H1 (cell line): ENCODE results near the gene GPR143. TPM values are rescaled to one million over a fixed set of nuclear protein-coding genes. Genes with fewer than 3 reads are reported as not detected.

Experiments
- CTCF ChIA-PET: fragments of 300-600 bp; sonication (Branson Sonifier 250); formaldehyde crosslinking; loops from one replicate; lab custom pipeline; 2021; ENCODE audit not compliant: partially characterized antibody; lab: Charles Lee
- POLR2A ChIA-PET: fragments of 300-600 bp; sonication (Branson Sonifier 250); formaldehyde crosslinking; loops from one replicate; lab custom pipeline; 2021; ENCODE audit warnings: inconsistent platforms; ENCODE audit not compliant: partially characterized antibody; lab: Charles Lee
- DNase-seq, 2 experiments: peaks; one replicate each; pipeline versions ENCODE4 v3.0.0 to v3.0.0-alpha.2; 2010 to 2022; ENCODE audit warnings: low spot score in 2 of 2, low read depth in 1 of 2, mixed read lengths in 1 of 2
- FAIRE-seq: peaks from 2 replicates; lab custom pipeline; 2011; peaks lifted over from hg19 to GRCh38; lab: Jason Lieb, UNC
- H2AFZ ChIP-seq: 2 replicates; pipeline ENCODE4 v1.8.1; 2012; ENCODE audit warnings: low read length, inconsistent platforms
- H2AK5ac ChIP-seq: 2 replicates; pipeline ENCODE4 v1.6.1; 2013; ENCODE audit warnings: low read depth, low read length
- H2BK120ac ChIP-seq: replicated peaks from 2 replicates; pipeline ENCODE3; 2013; ENCODE audit warnings: low read depth, low read length, inconsistent platforms
- H2BK12ac ChIP-seq: 2 replicates; pipeline ENCODE4 v1.6.1; 2013; ENCODE audit warnings: low read depth, low read length
- H2BK15ac ChIP-seq: 2 replicates; pipeline ENCODE4 v1.6.1; 2013; ENCODE audit warnings: low read length
- H2BK20ac ChIP-seq: 2 replicates; pipeline ENCODE4 v1.6.1; 2013; ENCODE audit warnings: low read length
- H2BK5ac ChIP-seq: 2 replicates; pipeline ENCODE4 v1.6.1; 2013; ENCODE audit warnings: low read depth, low read length
- H3K14ac ChIP-seq: 2 replicates; pipeline ENCODE4 v1.6.1; 2013; ENCODE audit warnings: inconsistent platforms; ENCODE audit not compliant: insufficient read length
- H3K18ac ChIP-seq: 2 replicates; pipeline ENCODE4 v1.6.1; 2013; ENCODE audit warnings: low read length; ENCODE audit errors: extremely low read depth
- H3K23ac ChIP-seq: 2 replicates; pipeline ENCODE4 v1.6.1; 2013; ENCODE audit warnings: inconsistent platforms; ENCODE audit not compliant: insufficient read length
- H3K23me2 ChIP-seq: 2 replicates; pipeline ENCODE4 v1.6.1; 2013; ENCODE audit warnings: low read depth, low read length
- H3K27ac ChIP-seq: 2 replicates; pipeline ENCODE4 v1.6.1; 2011; ENCODE audit warnings: low read depth, low read length, inconsistent platforms
- H3K27me3 ChIP-seq, 4 experiments: replicated peaks in 1 of 4; 1 replicate in 1 of 4; 2 replicates in 3 of 4; pipeline versions ENCODE4 v1.6.1 to v1.8.1; 2011 to 2013; ENCODE audit warnings: low read length in 3 of 4, mild to moderate bottlenecking in 3 of 4, inconsistent platforms in 2 of 4, mixed read lengths in 2 of 4, moderate library complexity in 1 of 4; ENCODE audit not compliant: control insufficient read depth in 3 of 4, insufficient read depth in 3 of 4; ENCODE audit errors: extremely low read depth in 1 of 4
- H3K36me3 ChIP-seq, 4 experiments: 2 replicates each; pipeline versions ENCODE4 v1.6.1 to v1.8.1; 2011 to 2013; ENCODE audit warnings: mild to moderate bottlenecking in 4 of 4, low read length in 3 of 4, moderate library complexity in 2 of 4, control low read depth in 1 of 4, inconsistent platforms in 1 of 4; ENCODE audit not compliant: insufficient read depth in 4 of 4, control insufficient read depth in 2 of 4
- H3K4ac ChIP-seq: replicated peaks from 2 replicates; pipeline ENCODE3; 2013; ENCODE audit warnings: low read length, low read depth, mixed read lengths, inconsistent platforms; ENCODE audit not compliant: insufficient read length
- H3K4me1 ChIP-seq, 4 experiments: replicated peaks in 1 of 4; 1 replicate in 1 of 4; 2 replicates in 3 of 4; pipeline versions ENCODE4 v1.6.1 to v1.8.1; 2011 to 2013; ENCODE audit warnings: low read length in 3 of 4, inconsistent platforms in 2 of 4, mixed read lengths in 1 of 4; ENCODE audit not compliant: insufficient read depth in 4 of 4, control insufficient read depth in 3 of 4
- H3K4me2 ChIP-seq, 2 experiments: 2 replicates each; pipeline versions ENCODE4 v1.6.1 to v1.8.1; 2011 to 2013; ENCODE audit warnings: low read depth in 2 of 2, low read length in 2 of 2, control low read depth in 1 of 2, inconsistent platforms in 1 of 2, mild to moderate bottlenecking in 1 of 2; ENCODE audit not compliant: insufficient read depth in 1 of 2
- H3K4me3 ChIP-seq, 4 experiments: fragments of 200-600, 300-600 bp in 1 of 4; sonication (generic), shearing (Covaris generic), sonication (Bioruptor Twin) in 1 of 4; 2 replicates each; pipeline versions ENCODE4 v1.5.1 to v1.8.1; 2011 to 2016; ENCODE audit warnings: low read length in 4 of 4, low read depth in 3 of 4, control low read depth in 2 of 4, inconsistent platforms in 2 of 4, mild to moderate bottlenecking in 2 of 4, mixed read lengths in 1 of 4, moderate library complexity in 1 of 4; ENCODE audit not compliant: insufficient read depth in 2 of 4; ENCODE audit errors: extremely low read depth in 1 of 4
- H3K56ac ChIP-seq: replicated peaks from 2 replicates; pipeline ENCODE3; 2013; ENCODE audit warnings: low read depth, mild to moderate bottlenecking, mixed read lengths, low read length, inconsistent platforms; ENCODE audit not compliant: insufficient read length
- H3K79me1 ChIP-seq: 2 replicates; pipeline ENCODE4 v1.6.1; 2013; ENCODE audit warnings: low read depth, low read length, control low read depth
- H3K79me2 ChIP-seq, 2 experiments: 2 replicates each; pipeline versions ENCODE4 v1.6.1 to v1.8.1; 2012 to 2013; ENCODE audit warnings: low read length in 2 of 2, mild to moderate bottlenecking in 2 of 2, inconsistent platforms in 1 of 2; ENCODE audit not compliant: insufficient read depth in 2 of 2, control insufficient read depth in 1 of 2
- H3K9ac ChIP-seq, 4 experiments: replicated peaks in 1 of 4; 1 replicate in 1 of 4; 2 replicates in 3 of 4; pipeline versions ENCODE4 v1.6.1 to v1.8.1; 2011 to 2013; ENCODE audit warnings: low read depth in 3 of 4, low read length in 3 of 4, control low read depth in 2 of 4, mild to moderate bottlenecking in 2 of 4, moderate library complexity in 2 of 4, inconsistent platforms in 1 of 4; ENCODE audit errors: extremely low read depth in 1 of 4
- H3K9me3 ChIP-seq, 2 experiments: 2 replicates each; pipeline versions ENCODE4 v1.6.1 to v1.8.1; 2012 to 2013; ENCODE audit warnings: mild to moderate bottlenecking in 2 of 2, moderate library complexity in 2 of 2, control low read depth in 1 of 2, inconsistent platforms in 1 of 2, low read depth in 1 of 2, low read length in 1 of 2, mixed read lengths in 1 of 2; ENCODE audit not compliant: insufficient read depth in 2 of 2
- H4K20me1 ChIP-seq, 2 experiments: replicated peaks in 1 of 2; 2 replicates each; pipeline versions ENCODE3 to v1.8.1; 2011 to 2013; ENCODE audit warnings: inconsistent platforms in 2 of 2, low read length in 2 of 2, mild to moderate bottlenecking in 1 of 2; ENCODE audit not compliant: insufficient read depth in 2 of 2, control insufficient read depth in 1 of 2
- H4K5ac ChIP-seq: 2 replicates; pipeline ENCODE4 v1.6.1; 2013; ENCODE audit warnings: low read length, low read depth, mixed read lengths, inconsistent platforms; ENCODE audit not compliant: insufficient read length
- H4K8ac ChIP-seq: 2 replicates; pipeline ENCODE4 v1.8.0; 2013; ENCODE audit warnings: mild to moderate bottlenecking, moderate library complexity, low read length, inconsistent platforms; ENCODE audit not compliant: insufficient read depth; ENCODE audit errors: extremely low read depth
- H4K91ac ChIP-seq: replicated peaks from 2 replicates; pipeline ENCODE3; 2013; ENCODE audit warnings: low read length, mixed read lengths, inconsistent platforms; ENCODE audit not compliant: insufficient read length
- EZH2 ChIP-seq: fragments of 200-600 bp; sonication (generic); IDR thresholded peaks from 2 replicates; pipeline ENCODE4 v1.7.1; 2012; ENCODE audit warnings: low read depth, mild to moderate bottlenecking, moderate library complexity, low read length, inconsistent platforms; ENCODE audit not compliant: severe bottlenecking
- GABPA ChIP-seq: IDR thresholded peaks from 2 replicates; pipeline ENCODE4 v1.6.1; 2011; ENCODE audit warnings: mild to moderate bottlenecking, low read length, moderate library complexity, borderline replicate concordance; ENCODE audit not compliant: insufficient read depth
- HDAC2 ChIP-seq, 2 experiments: fragments of 300-600 bp in 1 of 2; sonication (generic) in 1 of 2; IDR thresholded peaks; 2 replicates each; pipeline ENCODE4 v1.6.1; 2011 to 2012; ENCODE audit warnings: low read depth in 2 of 2, low read length in 2 of 2, mild to moderate bottlenecking in 2 of 2, moderate library complexity in 2 of 2, borderline replicate concordance in 1 of 2, inconsistent platforms in 1 of 2
- HDAC6 ChIP-seq: IDR thresholded peaks from one replicate; pipeline ENCODE4 v1.7.1; 2012; ENCODE audit warnings: low read depth, mild to moderate bottlenecking, inconsistent platforms, low read length, moderate library complexity
- KDM4A ChIP-seq: IDR thresholded peaks from one replicate; pipeline ENCODE4 v1.7.1; 2012; ENCODE audit warnings: low read depth, mild to moderate bottlenecking, moderate library complexity, low read length, inconsistent platforms; ENCODE audit not compliant: severe bottlenecking
- PHF8 ChIP-seq: fragments of 200-600 bp; sonication (generic); conservative IDR thresholded peaks from 2 replicates; pipeline ENCODE4 v1.7.1; 2012; ENCODE audit warnings: low read depth, mild to moderate bottlenecking, inconsistent platforms, low read length, moderate library complexity
- RFX5 ChIP-seq: IDR thresholded peaks from 2 replicates; pipeline ENCODE4 v1.6.1; 2011; ENCODE audit warnings: low read depth, low read length, improper control_type of control experiment, borderline replicate concordance
- SAP30 ChIP-seq: fragments of 300-600 bp; sonication (generic); IDR thresholded peaks from 2 replicates; pipeline ENCODE4 v1.7.1; 2012; ENCODE audit warnings: low read length, moderate library complexity, mild to moderate bottlenecking, inconsistent platforms; ENCODE audit not compliant: insufficient read depth, insufficient replicate concordance
- SIN3A ChIP-seq, 2 experiments: IDR thresholded peaks in 1 of 2; conservative IDR thresholded peaks in 1 of 2; 2 replicates each; pipeline ENCODE4 v1.6.1; 2011 to 2012; ENCODE audit warnings: low read length in 2 of 2, improper control_type of control experiment in 1 of 2, low read depth in 1 of 2, mild to moderate bottlenecking in 1 of 2
- YY1 ChIP-seq: IDR thresholded peaks from 2 replicates; pipeline ENCODE4 v1.6.1; 2011; ENCODE audit warnings: low read depth, mild to moderate bottlenecking, low read length
- ZNF274 ChIP-seq: IDR thresholded peaks from 2 replicates; pipeline ENCODE4 v1.7.0; 2012; ENCODE audit warnings: low read length, borderline replicate concordance; ENCODE audit errors: extremely low read depth
- WGBS, 2 experiments: shearing (Covaris generic) in 1 of 2; methylation state at CpG; one replicate each; pipeline versions ENCODE4 v1.1.6 to v1.1.7; 2013 to 2015; ENCODE audit warnings: low lambda C conversion rate in 2 of 2, mixed read lengths in 2 of 2, inconsistent platforms in 1 of 2, low coverage in 1 of 2, missing lambda C conversion rate in 1 of 2; ENCODE audit not compliant: insufficient replicate concordance in 2 of 2, insufficient coverage in 1 of 2, insufficient read length in 1 of 2; ENCODE audit errors: extremely low coverage in 1 of 2, missing lambda C conversion rate in 1 of 2; 5-methylcytosine and 5-hydroxymethylcytosine counted together
- polyA plus RNA-seq, 7 experiments: library from polyadenylated mRNA; depleted of rRNA in 3 of 7; stranded (reverse) in 5 of 7; unstranded in 2 of 7; fragments of >200 nt in 5 of 7; fragments of 200-250 nt in 2 of 7; gene quantifications; 1 replicate in 5 of 7; 2 replicates in 1 of 7; 4 replicates in 1 of 7; pipeline versions ENCODE4 v1.2.1 to v1.2.3, GENCODE V29; 2011 to 2013; ENCODE audit warnings: missing spikeins in 2 of 7, mixed read lengths in 2 of 7
- total RNA-seq: library from RNA; stranded (reverse); fragmentation: NEBNext Ultra II Directional; extraction: Animal tissue kit (Norgen Biotek cat#: 25700); gene quantifications from 2 replicates; pipeline ENCODE4 v1.2.1, GENCODE V29; 2021

Gene GPR143
- total and polyA plus RNA-seq, 2 of the 8 experiments (the other 6 are each of a cell fraction or from before 2014, with no cell fraction given): 18.5 to 30.7 TPM

GRCh38 chrX:9802737-9803136 lies 37.1 kb upstream of the GPR143 start:
- no peak for DNase-seq
- no peak overlapping the region for H2BK15ac ChIP-seq
- H3K27ac ChIP-seq: no peak overlapping the region
- no peaks in the 10 kb centered on the region for H3K23me2 ChIP-seq
- no peak overlapping the region for H3K4ac ChIP-seq
- H4K8ac ChIP-seq: no peak overlapping the region
- peaks cover 2% of the 10 kb centered on the region in 2 experiments for H4K20me1 ChIP-seq
- H2AK5ac ChIP-seq: no peak overlapping the region
- H3K23ac ChIP-seq: no peak overlapping the region
- no peak overlapping the region for H3K56ac ChIP-seq
- no peak overlapping the region for H3K4me2 ChIP-seq
- FAIRE-seq: no peak
- no peak overlapping the region for H3K14ac ChIP-seq
- no peak overlapping the region for H2BK12ac ChIP-seq
- peaks cover 0 to 47% of the 10 kb centered on the region in 2 experiments; a peak in 2 of 4 replicates for H3K79me2 ChIP-seq
- H3K9ac ChIP-seq: no peak overlapping the region
- H3K4me1 ChIP-seq: peaks cover 3 to 9% (median 4%) of the 10 kb centered on the region in 4 experiments; a peak in 6 of 7 replicates
- whole genome bisulfite sequencing, 2 experiments: 92% methylated on average over 2 of the region's 4 CpGs; no CpG with 5 or more reads in 1 of the 2 experiments
- H3K18ac ChIP-seq: no peak overlapping the region
- no peak overlapping the region for H4K5ac ChIP-seq
- ChIA-PET CTCF (interaction anchor here (0.8 kb wide), 1 partner anchor 12 kb away, joined by 3 read pairs; no protein-coding TSS in a partner anchor), POLR2A (no interaction called here)
- H2AFZ ChIP-seq: no peak overlapping the region
- no peak overlapping the region for H2BK5ac ChIP-seq
- H3K9me3 ChIP-seq: peaks cover 0 to 4% of the 10 kb centered on the region in 2 experiments; a peak in 2 of 4 replicates
- no peak overlapping the region for H3K4me3 ChIP-seq
- no peak overlapping the region for H2BK20ac ChIP-seq
- H3K27me3 ChIP-seq: no peaks in the 10 kb centered on the region
- H4K91ac ChIP-seq: no peak overlapping the region
- peaks cover 2% of the 10 kb centered on the region; the same call in 1 of the 2 replicates for H3K79me1 ChIP-seq
- no peak overlapping the region for H2BK120ac ChIP-seq
- H3K36me3 ChIP-seq: peaks cover 0 to 5% (median 0%) of the 10 kb centered on the region in 4 experiments; a peak in 2 of 8 replicates
- TF ChIP-seq SAP30: no peak
- TF ChIP-seq SIN3A (conservative IDR thresholded peaks at IDR 0.05 in 1 of 2, IDR thresholded peaks at IDR 0.05 in 1 of 2; ENCODE audit: low read depth in 1 of 2, low read length in 2 of 2): no peak
- TF ChIP-seq ZNF274: no peak
- no peak for TF ChIP-seq EZH2
- TF ChIP-seq YY1: no peak
- TF ChIP-seq PHF8: no peak
- TF ChIP-seq HDAC6: no peak
- TF ChIP-seq GABPA: no peak
- TF ChIP-seq KDM4A: no peak
- no peak for TF ChIP-seq RFX5
- no peak for TF ChIP-seq HDAC2 (IDR thresholded peaks at IDR 0.05; ENCODE audit: borderline replicate concordance in 1 of 2, low read depth in 2 of 2, low read length in 2 of 2)
